Endometrium (tissue), 2 donors: ENCODE data around the gene ANO9.
"Not testable (repeated sequence)": the region's sequence is repeated elsewhere in the genome, so short reads cannot be mapped to it uniquely, and the experiment has no call there.

Experiments
- FAIRE-seq: peaks from 2 replicates; lab custom pipeline; 2012; peaks lifted over from hg19 to GRCh38; lab: Jason Lieb, UNC
- donor health status: control.
- donor health status: control.

ANO9 gene

GRCh38 chr11:403021-403760 is 38.6 kb downstream of the ANO9 start:
- FAIRE-seq: no peak

- FAIRE-seq: not testable (repeated sequence)
Measured at GRCh38 chr11:401196-401595, 40.6 kb downstream of the ANO9 start.

- FAIRE-seq: no peak
Measured at GRCh38 chr11:400241-400689, 41.5 kb downstream of the ANO9 start.

GRCh38 chr11:399731-400211 is 42.0 kb downstream of the ANO9 start:
- FAIRE-seq: no peak

GRCh38 chr11:398826-399225 is 43.0 kb downstream of the ANO9 start:
- no peak for FAIRE-seq

GRCh38 chr11:396948-397548 is 44.8 kb downstream of the ANO9 start:
- no peak for FAIRE-seq

- FAIRE-seq: no peak
Measured at GRCh38 chr11:396511-396947, 45.3 kb downstream of the ANO9 start.

- no peak for FAIRE-seq
Measured at GRCh38 chr11:395866-396265, 45.9 kb downstream of the ANO9 start.

- no peak for FAIRE-seq
Measured at GRCh38 chr11:394858-395655, 46.8 kb downstream of the ANO9 start.

- no peak for FAIRE-seq
Measured at GRCh38 chr11:394034-394857, 47.6 kb downstream of the ANO9 start, which contains the start of gene PKP3. TSS of gene PKP3 (plus strand) at chr11:394209. CDS start at chr11:394293, 84 bp downstream.

- FAIRE-seq: no peak
Measured at GRCh38 chr11:393219-394033, 48.4 kb downstream of the ANO9 start.

- FAIRE-seq: no peak
Measured at GRCh38 chr11:392102-392777, 49.6 kb downstream of the ANO9 start.

GRCh38 chr11:391117-392017 is 50.4 kb downstream of the ANO9 start:
- FAIRE-seq: no peak

GRCh38 chr11:390175-390574 is 51.6 kb downstream of the ANO9 start:
- no peak for FAIRE-seq

GRCh38 chr11:389369-389768 is 52.4 kb downstream of the ANO9 start:
- peak; percentile 4 for FAIRE-seq

GRCh38 chr11:387193-387793 is 54.5 kb downstream of the ANO9 start:
- no peak for FAIRE-seq

- FAIRE-seq: no peak
Measured at GRCh38 chr11:386483-386882, 55.3 kb downstream of the ANO9 start.

GRCh38 chr11:385594-386351 is 56.0 kb downstream of the ANO9 start:
- no peak for FAIRE-seq
